Aorta (tissue), 5 donors: ENCODE data around the gene AIFM1. TPM values are rescaled to one million over a fixed set of nuclear protein-coding genes. Genes with fewer than 3 reads are reported as not detected.
"Not testable (repeated sequence)": the region's sequence is repeated elsewhere in the genome, so short reads cannot be mapped to it uniquely, and the experiment has no call there.

Experiments used
- ATAC-seq: fragments of 200-7000 bp; cut with Tn5 transposase; one replicate; pipeline ENCODE4 v1.9.1; 2022; ENCODE audit warnings: moderate library complexity; ENCODE audit not compliant: low FRiP score
- DNase-seq, 2 donors: peaks; one replicate each; pipeline ENCODE4 v3.0.0-alpha.2; 2020
- H3K27ac ChIP-seq, 2 donors: one replicate each; pipeline ENCODE4 v1.5.1; 2013; ENCODE audit warnings: low read length in 2 of 2, mild to moderate bottlenecking in 2 of 2, moderate library complexity in 2 of 2, control low read depth in 1 of 2, inconsistent platforms in 1 of 2, low read depth in 1 of 2
- H3K27me3 ChIP-seq, 2 donors: one replicate each; pipeline ENCODE4 v1.6.1; 2013; ENCODE audit warnings: control low read depth in 1 of 2, low read length in 1 of 2, mild to moderate bottlenecking in 1 of 2, moderate library complexity in 1 of 2; ENCODE audit not compliant: insufficient read depth in 2 of 2, control insufficient read depth in 1 of 2
- H3K36me3 ChIP-seq, 2 donors: one replicate each; pipeline ENCODE4 v1.6.1; 2013; ENCODE audit warnings: control low read depth in 1 of 2, low read length in 1 of 2, mild to moderate bottlenecking in 1 of 2; ENCODE audit not compliant: insufficient read depth in 2 of 2, control insufficient read depth in 1 of 2
- H3K4me1 ChIP-seq, 2 donors: one replicate each; pipeline ENCODE4 v1.6.1; 2013; ENCODE audit warnings: low read length in 2 of 2, control low read depth in 1 of 2, mild to moderate bottlenecking in 1 of 2, moderate library complexity in 1 of 2; ENCODE audit not compliant: insufficient read depth in 2 of 2, control insufficient read depth in 1 of 2
- H3K4me3 ChIP-seq, 2 donors: one replicate each; pipeline ENCODE4 v1.5.1; 2013; ENCODE audit warnings: low read length in 2 of 2, control low read depth in 1 of 2, mild to moderate bottlenecking in 1 of 2
- H3K9me3 ChIP-seq: one replicate; pipeline ENCODE4 v1.6.1; 2013; ENCODE audit warnings: mild to moderate bottlenecking, low read length; ENCODE audit not compliant: control insufficient read depth
- WGBS, 2 donors: extraction: QIAGEN DNeasy Blood & Tissue Kit; methylation state at CpG; one replicate each; pipeline ENCODE4 v1.1.7; 2013; 5-methylcytosine and 5-hydroxymethylcytosine counted together
- intact Hi-C, 2 donors: fragments of 100-400 bp; cut with DNase I; formaldehyde crosslinking; loops; one replicate each; pipeline versions ENCODE4 v1.14.2 to v1.15.0; 2022
- polyA plus RNA-seq, 2 donors: library from polyadenylated mRNA; stranded (reverse); fragments of 200-250 nt; gene quantifications; one replicate each; pipeline ENCODE4 v1.2.3, GENCODE V29; 2013
- total RNA-seq, 2 donors: library from RNA; stranded (reverse); fragmentation: NEBNext Ultra II Directional; extraction: Animal tissue kit (Norgen Biotek cat#: 25700); gene quantifications; one replicate each; pipeline ENCODE4 v1.2.1, GENCODE V29; 2021
- donor health status: healthy with polysubstance abuse.
- donor health status: Bipolar disorder and iron deficiency.
- donor health status: DM: no; HTN: no; CAD: no.
- donor health status: DM: no; HTN: no; CAD: no.
- donor health status: DM: yes; HTN: yes; CAD: no.

The AIFM1 gene
- total and polyA plus RNA-seq, 4 donors = 12.7 to 17.0 (median 16.2) TPM

DNA sequence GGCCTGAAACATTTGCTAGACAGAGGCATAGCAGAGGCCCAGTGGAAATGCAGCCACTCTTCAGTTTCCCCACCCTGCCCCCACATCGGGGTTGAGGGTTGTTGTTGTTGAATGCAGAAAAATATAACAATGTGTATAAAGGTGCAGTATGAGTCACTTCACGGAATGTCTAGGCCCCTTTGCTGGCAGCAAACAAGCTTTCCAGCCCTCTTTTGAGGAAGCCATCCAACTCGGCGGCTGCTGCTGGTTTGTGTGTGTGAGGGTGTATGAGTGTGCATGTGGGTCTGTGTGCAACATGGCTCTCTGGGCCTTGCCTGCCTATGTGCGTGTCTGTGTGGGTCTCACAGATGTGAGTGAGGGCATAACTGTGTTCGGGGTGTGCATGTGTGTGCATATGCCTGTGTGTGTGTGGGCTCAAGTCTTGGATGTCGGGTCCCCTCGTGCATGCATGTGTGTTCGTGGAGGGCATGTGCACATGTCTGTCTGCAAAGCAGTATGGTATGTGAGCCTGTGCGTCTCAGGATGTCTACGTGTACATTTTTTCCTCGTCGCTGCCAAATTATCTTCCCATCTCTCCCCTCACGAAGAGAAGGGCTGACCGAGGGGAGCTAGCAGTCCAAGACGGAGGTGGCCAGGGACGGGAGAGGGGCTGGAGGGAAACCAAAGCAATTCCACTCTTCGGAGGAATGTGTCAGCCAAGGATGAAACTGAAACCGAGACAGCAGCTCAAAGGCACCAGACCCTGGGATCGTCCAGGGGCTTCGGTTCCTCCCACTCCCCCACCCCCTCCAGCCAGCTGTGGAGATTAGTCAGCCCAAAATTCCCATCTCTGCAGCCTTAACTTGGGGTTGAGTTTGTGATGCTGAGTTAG, 47.0 kb downstream of the AIFM1 start:
- Histone ChIP-seq H3K36me3 (no peaks in the 10 kb centered on the region), H3K27me3 (no peaks in the 10 kb centered on the region), H3K9me3 (no peaks in the 10 kb centered on the region), H3K4me1 (no peaks in the 10 kb centered on the region), H3K27ac (peak overlapping the region in 1 of 2 donors; percentile 29), H3K4me3 (no peak overlapping the region)
- intact Hi-C loops = loop anchor here in 1 of 2 donors (5.0 kb wide), 1 partner anchor 54 kb away; the partner anchor contains the start of gene RAB33A
- peak; percentile 9 for ATAC-seq
- DNase-seq = no peak
- 48 to 51% methylated on average over 21 of the region's 21 CpGs for WGBS, 2 donors

DNA sequence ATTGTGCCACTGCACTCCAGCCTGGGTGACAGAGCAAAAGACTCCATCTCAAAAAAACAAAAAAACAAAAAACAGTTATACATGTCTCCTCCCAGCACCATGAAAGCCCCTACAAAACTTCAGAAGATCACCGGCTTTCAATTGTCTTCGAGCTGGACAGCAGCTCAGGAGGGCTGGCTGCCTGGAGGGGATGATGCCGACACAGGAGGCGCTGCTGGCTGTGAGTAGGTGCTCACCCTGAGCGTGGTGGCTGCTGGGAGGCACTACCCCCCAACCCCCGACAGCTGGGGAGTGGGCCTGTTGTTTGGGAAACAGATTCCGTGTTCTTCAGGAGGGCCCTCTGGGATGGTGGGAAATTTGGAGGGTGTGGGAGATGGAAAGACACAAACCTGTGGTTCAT, 48.5 kb downstream of the AIFM1 start:
- H3K36me3 ChIP-seq = no peaks in the 10 kb centered on the region
- no peak overlapping the region for H3K27ac ChIP-seq
- WGBS, 2 donors = 78 to 97% methylated on average over 7 of the region's 7 CpGs
- intact Hi-C loops = loop anchor here in 1 of 2 donors (5.0 kb wide), 1 partner anchor 55 kb away; the partner anchor contains the start of gene RAB33A
- DNase-seq (no peak), ATAC-seq (no peak)
- H3K9me3 ChIP-seq = no peaks in the 10 kb centered on the region
- H3K4me1 ChIP-seq = no peaks in the 10 kb centered on the region
- H3K27me3 ChIP-seq = no peaks in the 10 kb centered on the region
- no peak overlapping the region for H3K4me3 ChIP-seq

DNA sequence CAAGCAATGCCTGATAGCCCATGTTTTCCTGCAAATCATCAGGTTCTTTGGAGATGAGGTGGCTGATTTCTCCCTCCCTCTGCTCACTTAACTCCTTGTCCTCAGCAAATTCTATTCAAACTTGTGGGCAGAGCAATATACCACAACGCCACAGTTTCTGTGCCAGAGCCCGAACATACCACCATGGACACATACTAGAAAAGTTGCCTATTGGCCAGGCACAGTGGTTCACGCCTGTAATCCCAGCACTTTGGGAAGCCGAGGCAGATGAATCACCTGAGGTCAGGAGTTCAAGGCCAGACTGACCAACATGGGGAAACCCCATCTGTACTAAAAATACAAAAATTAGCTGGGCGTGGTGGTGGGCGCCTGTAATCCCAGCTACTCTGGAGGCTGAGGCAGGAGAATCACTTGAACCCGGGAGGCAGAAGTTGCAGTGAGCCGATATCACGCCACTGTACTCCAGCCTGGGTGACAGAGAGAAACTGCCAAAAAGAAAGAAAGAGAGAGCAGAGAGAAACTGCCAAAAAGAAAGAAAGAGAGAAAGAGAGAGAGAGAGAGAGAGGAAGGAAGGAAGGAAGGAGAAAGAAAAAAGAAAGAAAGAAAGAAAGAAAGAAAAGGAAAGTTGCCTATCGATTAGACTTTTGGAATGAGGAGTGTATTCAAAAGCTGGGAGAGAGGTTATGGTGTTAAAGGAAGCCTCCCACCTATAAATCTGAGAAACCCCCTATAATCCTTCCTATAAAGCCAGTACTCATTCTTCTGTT, 50.3 kb downstream of the AIFM1 start:
- not testable (repeated sequence) for H3K9me3 ChIP-seq, H3K4me3 ChIP-seq, H3K36me3 ChIP-seq, ATAC-seq, H3K27me3 ChIP-seq, DNase-seq, H3K4me1 ChIP-seq, H3K27ac ChIP-seq
- intact Hi-C loops = loop anchor here in 1 of 2 donors (5.0 kb wide), 1 partner anchor 57 kb away; the partner anchor contains the start of gene RAB33A
- 92% methylated on average over 10 of the region's 10 CpGs for WGBS, 2 donors

DNA sequence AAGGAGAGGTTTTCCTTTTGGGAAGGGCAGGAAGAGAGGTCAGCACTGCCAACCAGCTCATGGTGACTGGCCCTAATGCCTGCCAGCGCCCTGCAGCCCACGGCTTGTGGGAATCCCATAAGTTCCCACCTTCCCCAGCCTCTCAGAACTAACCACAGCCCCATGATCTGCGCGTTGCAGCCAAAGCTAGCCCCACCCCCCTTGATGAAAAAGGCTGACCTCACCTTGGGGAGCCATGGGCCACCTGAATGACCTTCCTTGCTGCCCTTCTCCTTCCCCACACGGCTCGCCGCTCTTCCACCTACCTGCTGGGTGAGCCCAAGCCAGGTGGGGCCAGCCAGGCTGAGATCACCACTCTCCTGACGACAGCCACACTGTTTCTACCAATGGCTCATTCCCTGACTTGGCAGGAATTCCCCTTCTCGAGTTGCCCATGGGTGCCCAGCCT, 51.5 kb downstream of the AIFM1 start:
- DNase-seq = peak in 1 of 2 donors; percentile 47
- no peaks in the 10 kb centered on the region for H3K4me1 ChIP-seq
- H3K27ac ChIP-seq = no peak overlapping the region
- no peaks in the 10 kb centered on the region for H3K36me3 ChIP-seq
- intact Hi-C loops = no loop called here
- no peak for ATAC-seq
- no peaks in the 10 kb centered on the region for H3K9me3 ChIP-seq
- H3K27me3 ChIP-seq = no peaks in the 10 kb centered on the region
- H3K4me3 ChIP-seq = no peak overlapping the region
- whole genome bisulfite sequencing, 2 donors = 70 to 78% methylated on average over 9 of the region's 9 CpGs

DNA sequence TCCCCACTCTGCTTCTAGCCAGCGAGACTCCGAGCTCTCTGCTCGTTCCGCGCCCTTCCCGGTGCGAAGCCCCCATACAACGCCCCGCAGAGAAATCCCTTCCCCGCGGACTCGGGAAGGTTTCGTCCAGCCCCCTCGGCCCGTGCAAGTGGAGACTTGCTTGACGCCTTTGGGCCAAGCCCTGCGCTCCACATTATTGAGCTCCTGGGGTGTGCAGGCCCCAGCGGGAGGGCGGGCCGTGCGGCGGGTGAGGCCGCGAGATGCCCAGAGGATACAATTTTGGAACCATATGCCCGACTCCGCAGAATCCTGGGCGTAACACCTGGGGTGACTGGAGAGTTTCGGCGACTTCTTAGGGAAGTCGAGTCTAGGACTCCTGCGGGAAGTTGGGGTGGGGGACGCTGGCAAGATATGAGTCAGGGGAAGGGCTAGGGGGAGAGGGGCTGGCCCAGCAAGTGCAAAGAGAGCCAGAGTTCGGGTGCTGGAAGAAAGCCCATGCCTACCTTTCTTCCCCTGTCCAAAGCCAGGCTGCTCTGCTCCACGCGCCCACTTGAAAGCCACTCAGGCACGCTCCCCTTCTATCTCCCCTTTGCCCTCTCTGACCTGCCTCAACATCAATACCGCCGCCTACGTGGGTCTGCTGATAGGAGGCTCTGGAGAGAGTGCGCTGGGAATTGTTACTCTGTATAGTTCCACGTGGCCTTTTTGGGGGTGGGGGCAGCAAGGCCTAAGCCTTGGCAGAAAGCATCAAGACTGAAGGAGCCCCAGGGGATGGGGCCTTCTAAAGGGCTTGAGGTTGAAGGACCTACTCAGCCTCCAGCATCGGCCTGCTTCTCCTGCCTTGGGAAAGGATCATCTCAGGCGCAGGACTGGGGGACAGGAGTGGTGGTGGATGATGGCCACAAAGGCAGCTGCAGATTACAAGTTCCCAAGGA, 54.2 kb downstream of the AIFM1 start:
- intact Hi-C loops = no loop called here
- 41 to 54% methylated on average over 43 of the region's 43 CpGs for WGBS, 2 donors

DNA sequence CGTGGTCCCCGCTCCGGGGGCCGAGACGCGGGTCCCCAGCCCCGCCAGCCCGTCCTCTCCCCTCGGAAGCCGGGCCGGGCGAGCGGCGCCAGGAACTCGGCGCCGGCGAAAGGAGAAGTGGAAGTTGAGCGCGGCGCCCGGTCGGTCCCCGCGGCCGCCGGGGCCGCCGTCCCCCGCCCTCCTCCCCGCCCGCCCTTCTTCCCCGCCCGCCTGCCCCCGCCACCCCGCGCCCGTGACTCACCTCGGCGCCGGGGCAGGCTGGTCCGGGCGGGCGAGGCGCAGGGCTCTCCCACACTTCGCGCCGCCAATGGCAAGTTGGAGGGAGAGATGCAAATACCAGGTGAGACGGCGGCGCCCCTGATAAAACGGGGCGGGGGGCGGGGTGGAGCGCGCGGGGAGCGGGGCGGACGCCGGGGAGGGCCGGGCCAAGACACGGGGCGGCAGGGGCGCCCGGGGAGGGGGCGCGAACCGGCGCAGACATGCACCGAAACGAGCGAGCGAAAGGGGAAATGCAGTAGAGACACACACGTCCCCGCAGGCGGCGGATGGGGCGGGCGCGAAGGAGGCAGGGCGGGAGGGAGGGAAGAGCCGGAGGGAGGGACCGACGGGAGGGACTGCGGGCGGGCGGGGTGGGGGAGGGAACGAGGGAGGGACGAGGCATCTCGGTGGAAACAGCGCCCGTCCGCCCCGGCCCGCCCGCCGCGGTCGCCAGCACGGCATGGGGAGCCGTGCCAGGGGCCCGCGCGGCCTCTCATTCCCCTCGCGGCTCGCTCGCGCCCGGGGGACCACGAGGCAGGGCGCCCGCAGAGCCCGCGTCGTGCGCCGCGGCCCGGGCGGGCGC, 55.0 kb downstream of the AIFM1 start, which contains the start of gene ELF4:
Gene ELF4, minus strand, starts transcription at position 119 of the 841 bp plus-strand sequence. CDS start 29,167 bp downstream, outside the sequence.
- no peaks in the 10 kb centered on the region for H3K9me3 ChIP-seq
- DNase-seq = peak in 1 of 2 donors; percentile 80
- H3K4me3 ChIP-seq = peak within 1 kb of the TSS; percentile 59 to 69
- H3K36me3 ChIP-seq = no peaks in the 10 kb centered on the region
- peak within 1 kb of the TSS in 1 of 2 donors; percentile 84 for H3K27ac ChIP-seq
- H3K27me3 ChIP-seq = no peaks in the 10 kb centered on the region
- H3K4me1 ChIP-seq = no peaks in the 10 kb centered on the region
- intact Hi-C loops = no loop called here
- ATAC-seq = peak; percentile 40
- 1 to 30% methylated on average over 38 to 114 of the region's 123 CpGs for WGBS, 2 donors

More for the DNA sequence above, 54.2 kb downstream of the AIFM1 start:
- ATAC-seq (peak; percentile 17), DNase-seq (peak in 1 of 2 donors; percentile 77)
- Histone ChIP-seq H3K27me3 (no peaks in the 10 kb centered on the region), H3K36me3 (no peaks in the 10 kb centered on the region), H3K4me1 (no peaks in the 10 kb centered on the region), H3K27ac (peak overlapping the region in 1 of 2 donors; percentile 12), H3K4me3 (peak overlapping the region in 1 of 2 donors; percentile 69), H3K9me3 (no peaks in the 10 kb centered on the region)

DNA sequence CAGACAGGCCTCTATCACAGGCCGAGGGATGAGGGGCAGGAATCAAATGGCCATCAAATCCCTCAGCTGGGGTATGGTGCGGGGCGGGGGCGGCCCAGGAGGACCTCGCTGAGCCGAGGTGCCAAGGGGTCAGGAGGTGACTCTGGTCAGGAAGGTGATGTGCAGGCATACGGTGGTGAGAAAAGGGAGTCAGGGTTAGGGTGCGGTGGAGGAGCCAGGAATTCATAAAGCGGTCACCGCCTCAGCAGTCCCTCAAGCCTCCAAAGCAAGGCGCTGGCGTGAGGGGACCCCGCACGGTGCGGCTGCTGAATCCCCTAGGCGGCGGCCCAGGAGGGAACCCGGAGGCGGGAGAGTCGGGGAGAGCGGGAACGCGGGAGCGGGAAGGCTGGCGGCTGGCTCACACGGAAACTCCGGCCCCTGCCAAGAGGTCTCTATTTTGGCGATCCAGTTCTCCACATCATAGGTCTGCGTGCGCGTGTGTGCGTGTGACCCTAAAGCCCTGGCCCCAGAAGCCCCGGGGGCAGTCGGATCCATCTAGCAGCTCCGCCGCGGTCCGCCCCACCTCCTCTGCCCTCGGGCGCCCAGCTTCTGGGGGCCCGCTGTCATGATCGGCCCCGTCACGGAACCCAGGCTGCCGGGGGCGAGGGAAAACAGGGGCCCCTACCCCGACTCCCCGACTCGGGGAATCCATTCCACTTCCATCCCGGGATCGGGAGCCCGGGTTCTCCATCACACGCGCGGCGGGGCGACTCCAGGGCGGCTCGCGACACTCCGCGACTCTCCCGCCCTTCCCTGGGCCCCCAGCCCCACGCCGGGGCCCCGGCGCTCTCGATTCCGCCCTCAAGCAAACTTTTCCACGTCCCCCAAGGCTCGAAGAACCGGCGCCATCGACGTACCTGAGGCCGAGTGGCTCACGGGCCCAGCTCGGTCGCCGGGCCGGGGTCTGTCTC, 55.9 kb downstream of the AIFM1 start:
- peak in 1 of 2 donors; percentile 79 for DNase-seq

More for the DNA sequence above, 55.9 kb downstream of the AIFM1 start:
- Histone ChIP-seq H3K36me3 (no peaks in the 10 kb centered on the region), H3K4me1 (no peaks in the 10 kb centered on the region), H3K27me3 (no peaks in the 10 kb centered on the region), H3K9me3 (no peaks in the 10 kb centered on the region), H3K27ac (peak overlapping the region in 1 of 2 donors; percentile 84), H3K4me3 (peak overlapping the region; percentile 59 to 69)
- intact Hi-C loops = no loop called here
- 1 to 37% methylated on average over 74 to 81 of the region's 81 CpGs for WGBS, 2 donors
- ATAC-seq = peak; percentile 47
